Naive B cell (primary cell): ENCODE results near the gene NUDT1. TPM values are rescaled to one million over a fixed set of nuclear protein-coding genes. Genes with fewer than 3 reads are reported as not detected.

Experiments used
- ATAC-seq, 2 donors: fragments of 150-1000 bp; cut with Tn5 transposase; 2 replicates each; pipeline ENCODE4 v1.10.0; 2021; ENCODE audit warnings: low read depth in 2 of 2, mild to moderate bottlenecking in 2 of 2, moderate library complexity in 2 of 2
- DNase-seq: peaks from one replicate; pipeline ENCODE4 v3.0.0; 2022
- H3K27ac Mint-ChIP-seq, 6 donors: one replicate each; pipeline ENCODE4 v1.8.0; 2020 to 2022; ENCODE audit warnings: mild to moderate bottlenecking in 6 of 6, mixed read lengths in 6 of 6, moderate library complexity in 5 of 6, inconsistent platforms in 2 of 6
- H3K27me3 Mint-ChIP-seq, 3 donors: one replicate each; pipeline ENCODE4 v1.8.0; 2021 to 2022; ENCODE audit warnings: mixed read lengths in 3 of 3, mild to moderate bottlenecking in 1 of 3
- H3K36me3 Mint-ChIP-seq, 2 donors: one replicate each; pipeline ENCODE4 v1.8.0; 2020 to 2022; ENCODE audit warnings: mixed read lengths in 2 of 2, inconsistent platforms in 1 of 2, mild to moderate bottlenecking in 1 of 2
- H3K4me1 Mint-ChIP-seq, 3 donors: one replicate each; pipeline ENCODE4 v1.8.0; 2020 to 2022; ENCODE audit warnings: mixed read lengths in 3 of 3, inconsistent platforms in 1 of 3, mild to moderate bottlenecking in 1 of 3, moderate library complexity in 1 of 3
- H3K4me3 Mint-ChIP-seq, 8 donors: one replicate each; pipeline ENCODE4 v1.8.0; 2020 to 2022; ENCODE audit warnings: mild to moderate bottlenecking in 8 of 8, mixed read lengths in 8 of 8, moderate library complexity in 8 of 8, inconsistent platforms in 2 of 8
- H3K9me3 Mint-ChIP-seq, 7 donors: one replicate each; pipeline ENCODE4 v1.8.0; 2020 to 2022; ENCODE audit warnings: mixed read lengths in 7 of 7, mild to moderate bottlenecking in 5 of 7, inconsistent platforms in 2 of 7, moderate library complexity in 1 of 7
- polyA plus RNA-seq, 6 donors: library from polyadenylated mRNA; unstranded; fragments of 300-500 nt; fragmentation: Illumina TruSeq; gene quantifications; one replicate each; pipeline ENCODE4 v1.2.3, GENCODE V29; 2021; ENCODE audit warnings: low read depth in 6 of 6

Gene NUDT1
- polyA plus RNA-seq, 6 donors from 2014 or later = 50.8 to 78.8 (median 59.4) TPM

DNA sequence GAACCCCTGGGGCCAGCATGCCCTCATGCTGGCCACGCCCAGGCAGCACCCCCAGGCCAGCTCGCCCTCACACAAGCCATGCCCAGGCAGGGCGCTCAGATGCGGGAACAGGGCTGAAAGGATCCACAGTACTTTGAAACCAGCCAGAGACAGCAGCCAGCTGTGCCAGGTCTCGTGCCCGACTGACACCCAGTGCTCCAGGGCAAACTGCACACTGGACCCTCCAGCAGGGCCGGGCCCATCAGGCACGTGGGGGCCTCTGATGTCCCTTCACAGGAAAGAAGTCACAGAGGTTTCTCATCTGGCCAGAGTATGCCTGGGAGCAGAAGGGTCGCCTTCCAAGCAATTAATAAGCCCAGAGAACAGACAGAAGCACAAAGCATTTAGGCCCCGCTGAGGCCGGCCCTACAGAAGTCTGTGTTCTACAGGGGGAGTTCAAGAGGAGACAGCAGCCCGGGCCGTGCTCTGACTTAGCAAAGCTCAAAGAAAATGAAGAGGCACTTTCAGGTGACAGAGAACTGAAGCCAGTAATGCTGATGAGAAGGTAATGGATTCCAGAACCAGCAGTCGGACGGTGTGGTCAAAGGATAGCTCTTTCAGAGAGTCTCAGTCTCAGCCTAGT is 30.7 kb upstream of the NUDT1 start:
- Mint-ChIP-seq H3K36me3 (peaks cover 11 to 28% of the 10 kb centered on the region in 2 donors), H3K9me3 (no peaks in the 10 kb centered on the region), H3K27me3 (no peaks in the 10 kb centered on the region), H3K27ac (peak overlapping the region in 1 of 6 donors; percentile 57), H3K4me1 (peaks cover 0 to 5% (median 4%) of the 10 kb centered on the region in 3 donors), H3K4me3 (no peak overlapping the region)
- DNase-seq = no peak
- ATAC-seq = no peak

DNA sequence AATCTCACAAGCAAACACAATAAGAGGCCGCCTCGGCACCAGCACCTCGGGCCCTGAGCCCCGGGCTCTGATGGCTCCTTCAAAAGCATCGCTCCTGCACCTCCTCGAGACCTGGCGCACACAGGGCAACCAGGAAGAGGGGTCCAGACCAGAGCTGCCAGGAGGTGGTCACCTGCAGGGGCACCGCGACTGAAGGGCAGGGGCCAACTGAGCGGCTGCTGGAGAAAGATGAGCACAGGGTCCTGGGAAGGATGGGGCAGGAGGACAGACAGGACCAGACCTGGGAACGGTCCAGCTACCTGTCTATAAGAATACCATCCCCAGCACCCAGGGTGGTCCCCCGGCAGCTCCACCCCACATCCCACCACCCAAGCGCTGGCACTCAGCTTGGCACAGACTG is 30.1 kb upstream of the NUDT1 start:
- Mint-ChIP-seq H3K9me3 (no peaks in the 10 kb centered on the region), H3K27ac (peak overlapping the region in 1 of 6 donors; percentile 57), H3K36me3 (peaks cover 11 to 29% of the 10 kb centered on the region in 2 donors), H3K4me3 (no peak overlapping the region), H3K27me3 (no peaks in the 10 kb centered on the region), H3K4me1 (peaks cover 0 to 5% (median 4%) of the 10 kb centered on the region in 3 donors)
- no peak for ATAC-seq
- no peak for DNase-seq

DNA sequence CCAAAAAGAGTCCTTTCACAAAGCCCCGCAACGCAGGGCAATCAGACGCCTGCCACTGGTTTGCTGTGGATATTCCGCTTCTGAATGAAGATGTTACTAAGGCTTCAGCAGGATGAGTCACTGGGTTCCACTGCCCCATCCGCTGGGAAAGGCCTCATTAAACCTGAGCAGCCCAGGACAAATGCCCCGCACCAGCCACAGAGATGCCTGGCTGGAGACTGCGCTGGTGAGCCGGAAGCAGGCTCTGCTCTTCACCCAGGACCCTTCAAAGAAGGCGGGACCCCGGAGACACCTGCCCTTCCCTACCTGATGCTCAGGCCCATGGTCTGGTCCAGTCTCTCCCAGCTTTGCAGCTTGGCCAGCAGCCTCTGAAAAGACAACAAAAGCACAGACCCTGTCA is 29.1 kb upstream of the NUDT1 start:
- Mint-ChIP-seq H3K27ac (peak overlapping the region in 1 of 6 donors; percentile 14), H3K27me3 (no peaks in the 10 kb centered on the region), H3K9me3 (no peaks in the 10 kb centered on the region), H3K4me1 (peaks cover 0 to 5% (median 4%) of the 10 kb centered on the region in 3 donors), H3K36me3 (peaks cover 11 to 32% of the 10 kb centered on the region in 2 donors), H3K4me3 (peak overlapping the region in 1 of 8 donors; percentile 30)
- no peak for ATAC-seq
- no peak for DNase-seq

DNA sequence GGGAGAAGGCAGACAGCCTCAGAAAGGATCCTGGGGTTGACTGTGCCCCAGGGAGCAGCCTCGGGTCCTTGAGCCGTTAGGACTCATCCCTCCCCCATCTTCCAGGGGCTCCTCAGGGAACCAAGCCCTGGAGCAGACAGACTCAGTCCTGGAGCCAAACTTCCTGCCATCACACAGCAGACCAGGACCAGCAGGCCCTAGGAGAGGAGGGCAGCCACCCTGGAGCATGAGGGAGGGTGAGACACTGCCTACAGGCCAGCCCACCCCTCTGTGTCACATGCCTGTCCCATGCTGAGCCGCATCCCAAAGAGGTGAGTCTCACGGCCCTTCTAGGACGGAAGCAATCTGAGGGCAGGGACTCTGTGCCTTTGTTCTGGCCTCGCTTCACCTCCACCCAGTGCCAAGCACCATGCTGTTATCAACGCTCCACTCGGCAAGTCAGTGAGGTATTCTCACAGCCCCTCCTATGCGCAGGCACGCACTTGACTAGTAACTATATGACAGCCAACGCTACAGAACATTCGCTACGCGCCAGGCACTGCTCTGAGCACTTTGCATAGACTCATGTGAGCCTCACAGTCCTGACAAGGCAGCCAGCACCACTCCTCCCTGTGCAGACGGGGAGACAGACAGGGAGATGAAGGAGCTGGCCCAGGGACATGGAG is 28.3 kb upstream of the NUDT1 start:
- Mint-ChIP-seq H3K36me3 (peaks cover 11 to 39% of the 10 kb centered on the region in 2 donors), H3K27me3 (no peaks in the 10 kb centered on the region), H3K4me3 (no peak overlapping the region), H3K9me3 (no peaks in the 10 kb centered on the region), H3K4me1 (peaks cover 0 to 7% (median 4%) of the 10 kb centered on the region in 3 donors), H3K27ac (peak overlapping the region in 3 of 6 donors; percentile 24 to 58 (median 29))
- no peak for ATAC-seq
- DNase-seq = no peak

DNA sequence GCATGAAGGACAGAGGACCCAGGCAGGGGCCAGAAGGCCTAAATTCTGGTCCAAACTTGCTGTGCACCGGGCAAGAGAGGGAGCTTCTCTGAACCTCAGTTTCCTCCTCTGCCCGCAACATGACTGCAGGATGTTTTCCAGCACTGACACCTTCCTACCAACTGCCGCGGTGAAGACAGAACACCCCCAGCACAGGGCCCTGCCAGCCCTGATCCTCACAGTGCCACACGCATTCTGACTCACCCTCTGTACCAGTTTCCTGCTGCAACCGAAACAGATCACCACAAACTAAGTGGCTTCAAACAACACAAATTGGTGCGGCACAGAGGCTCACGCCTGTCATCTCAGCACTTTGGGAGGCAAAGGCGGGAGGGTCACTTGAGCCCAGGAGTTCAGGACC is 27.4 kb upstream of the NUDT1 start:
- Mint-ChIP-seq H3K4me3 (no peak overlapping the region), H3K27ac (peak overlapping the region in 1 of 6 donors; percentile 38), H3K27me3 (no peaks in the 10 kb centered on the region), H3K9me3 (no peaks in the 10 kb centered on the region), H3K4me1 (peaks cover 0 to 7% (median 0%) of the 10 kb centered on the region in 3 donors), H3K36me3 (peaks cover 11 to 39% of the 10 kb centered on the region in 2 donors)
- ATAC-seq = no peak
- no peak for DNase-seq

DNA sequence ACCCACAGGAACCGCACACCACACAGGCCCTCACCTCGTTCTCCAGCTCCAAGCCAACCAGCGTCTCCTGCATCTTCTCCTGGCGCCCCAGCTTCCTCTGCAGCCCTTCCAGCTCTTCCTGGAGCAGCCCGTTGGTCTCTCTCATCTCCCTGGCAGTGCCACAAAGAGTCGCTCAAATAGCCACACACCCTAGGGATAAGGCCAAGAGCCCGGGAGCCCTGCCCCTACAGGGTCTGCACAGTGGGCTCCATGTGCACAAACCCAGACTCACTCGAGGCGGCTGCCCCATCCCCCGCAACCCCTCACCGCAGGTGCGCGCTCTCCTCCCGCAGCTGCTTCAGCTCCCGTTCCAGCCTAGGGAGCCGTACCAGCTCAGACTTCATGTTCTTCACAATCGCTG is 26.2 kb upstream of the NUDT1 start:
- peaks cover 11 to 39% of the 10 kb centered on the region in 2 donors for H3K36me3 Mint-ChIP-seq
- DNase-seq = no peak
- peak overlapping the region in 2 of 6 donors; percentile 78 to 91 for H3K27ac Mint-ChIP-seq
- H3K27me3 Mint-ChIP-seq = no peaks in the 10 kb centered on the region
- H3K4me1 Mint-ChIP-seq = peaks cover 0 to 7% (median 0%) of the 10 kb centered on the region in 3 donors
- no peaks in the 10 kb centered on the region for H3K9me3 Mint-ChIP-seq
- no peak for ATAC-seq
- no peak overlapping the region for H3K4me3 Mint-ChIP-seq

DNA sequence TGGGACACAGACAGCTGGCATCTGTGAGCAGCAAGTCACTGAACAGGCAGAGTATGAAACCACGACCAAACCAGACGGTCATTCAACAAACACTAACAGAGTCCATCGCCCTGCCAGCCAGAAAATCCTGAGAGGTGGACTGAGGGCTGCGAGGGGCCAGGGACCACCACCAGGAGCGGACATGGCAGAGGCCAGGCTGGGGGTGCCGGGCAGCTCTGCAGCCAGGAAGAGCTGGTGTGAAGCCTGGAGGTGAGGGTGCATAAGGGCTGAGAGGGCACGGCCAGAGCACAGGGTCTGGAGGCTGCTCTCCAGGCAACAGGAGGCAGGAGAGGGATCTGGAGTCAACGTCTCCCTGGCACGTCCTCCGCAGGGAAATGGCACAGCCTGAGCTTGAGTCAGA is 24.8 kb upstream of the NUDT1 start:
- H3K4me3 Mint-ChIP-seq = peak overlapping the region in 1 of 8 donors; percentile 48
- no peaks in the 10 kb centered on the region for H3K27me3 Mint-ChIP-seq

DNA sequence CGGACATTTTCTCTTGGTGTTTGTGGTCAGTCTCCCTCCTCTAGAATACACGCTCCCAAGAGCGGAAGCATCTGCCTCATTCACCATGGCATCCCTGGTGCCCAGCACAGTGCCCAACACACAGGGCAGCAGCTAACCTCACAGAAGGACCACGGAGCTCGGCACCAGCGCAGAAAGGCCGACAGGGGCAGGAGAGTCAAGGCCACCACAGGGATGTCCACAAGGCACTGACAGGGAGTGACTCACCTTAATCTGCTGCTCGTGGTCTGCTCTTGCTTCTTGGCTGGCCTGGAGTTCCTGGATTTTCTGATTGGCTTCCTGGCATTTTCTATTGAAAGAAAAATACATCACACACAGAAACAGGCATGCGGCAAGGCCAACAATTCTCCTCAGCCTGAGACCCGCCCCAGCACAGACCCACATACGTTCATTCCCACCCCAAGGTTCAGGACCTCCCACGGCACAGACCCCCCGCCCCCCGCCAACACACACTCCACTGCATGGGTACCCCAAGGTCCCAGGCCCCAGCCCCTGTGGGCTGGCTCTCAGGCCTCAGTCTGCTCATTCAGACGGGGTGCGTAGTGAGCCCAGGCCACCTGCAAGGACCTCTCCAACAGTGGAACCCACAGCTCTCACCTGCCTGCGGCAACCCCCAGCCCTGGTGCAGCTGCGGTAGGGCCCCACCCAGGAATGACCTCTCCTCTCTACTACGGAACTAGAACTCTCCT is 24.1 kb upstream of the NUDT1 start:
- ATAC-seq (no peak), DNase-seq (no peak)
- Mint-ChIP-seq H3K27me3 (no peaks in the 10 kb centered on the region), H3K4me3 (no peak overlapping the region), H3K9me3 (no peaks in the 10 kb centered on the region), H3K27ac (peak overlapping the region in 2 of 6 donors; percentile 42 to 54), H3K36me3 (peaks cover 4 to 38% of the 10 kb centered on the region in 2 donors), H3K4me1 (peaks cover 0 to 11% (median 0%) of the 10 kb centered on the region in 3 donors)

More for the DNA sequence above, 24.8 kb upstream of the NUDT1 start:
- DNase-seq (no peak), ATAC-seq (no peak)
- H3K9me3 Mint-ChIP-seq = no peaks in the 10 kb centered on the region
- peaks cover 0 to 11% (median 0%) of the 10 kb centered on the region in 3 donors for H3K4me1 Mint-ChIP-seq
- H3K27ac Mint-ChIP-seq = peak overlapping the region in 1 of 6 donors; percentile 64
- peaks cover 11 to 45% of the 10 kb centered on the region in 2 donors for H3K36me3 Mint-ChIP-seq

DNA sequence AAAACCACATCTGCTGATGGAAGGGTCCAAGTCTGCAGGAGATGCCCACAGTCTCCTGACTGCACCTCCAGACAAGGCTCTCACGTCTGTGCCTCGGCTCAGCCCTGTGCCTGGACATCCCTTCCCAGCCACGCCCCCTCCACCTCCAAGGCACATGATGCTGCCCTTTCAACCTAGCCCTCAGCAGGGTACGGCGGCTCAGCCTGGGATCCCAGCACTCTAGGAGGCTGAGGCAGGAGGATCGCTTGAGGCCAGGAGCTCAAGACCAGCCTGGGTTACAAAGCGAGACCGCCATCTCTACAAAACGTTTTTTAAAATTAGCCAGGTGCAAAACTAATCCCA is 23.6 kb upstream of the NUDT1 start:
- peak overlapping the region in 1 of 6 donors; percentile 54 for H3K27ac Mint-ChIP-seq
- ATAC-seq (no peak), DNase-seq (no peak)
- H3K4me1 Mint-ChIP-seq = peaks cover 0 to 11% (median 0%) of the 10 kb centered on the region in 3 donors
- H3K9me3 Mint-ChIP-seq = no peaks in the 10 kb centered on the region
- no peaks in the 10 kb centered on the region for H3K27me3 Mint-ChIP-seq
- no peak overlapping the region for H3K4me3 Mint-ChIP-seq
- peaks cover 3 to 36% of the 10 kb centered on the region in 2 donors for H3K36me3 Mint-ChIP-seq

DNA sequence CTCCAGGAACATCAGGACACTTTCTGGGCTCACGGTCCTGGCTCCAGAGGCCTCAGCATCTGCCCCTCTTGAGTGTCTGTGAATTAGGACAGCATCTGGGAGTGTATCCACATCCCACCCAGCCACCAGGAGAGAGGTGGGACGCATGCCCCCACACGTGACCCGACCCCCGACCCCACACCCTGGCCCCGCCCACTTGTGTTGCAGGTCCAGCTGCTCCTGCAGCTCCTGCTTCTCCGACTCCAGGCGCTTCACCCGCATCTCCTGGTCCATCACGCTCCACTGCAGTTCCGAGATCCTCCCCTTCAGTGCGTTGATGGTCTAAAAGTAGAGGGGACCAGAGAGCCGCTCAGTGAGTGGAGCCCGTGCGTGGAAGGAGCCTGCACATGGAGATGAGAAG is 22.9 kb upstream of the NUDT1 start:
- no peaks in the 10 kb centered on the region for H3K27me3 Mint-ChIP-seq
- peaks cover 0 to 33% of the 10 kb centered on the region in 2 donors for H3K36me3 Mint-ChIP-seq
- DNase-seq (no peak), ATAC-seq (no peak)
- peaks cover 0 to 8% (median 0%) of the 10 kb centered on the region in 3 donors for H3K4me1 Mint-ChIP-seq
- peak overlapping the region in 2 of 6 donors; percentile 38 to 71 for H3K27ac Mint-ChIP-seq
- no peaks in the 10 kb centered on the region for H3K9me3 Mint-ChIP-seq
- H3K4me3 Mint-ChIP-seq = no peak overlapping the region

DNA sequence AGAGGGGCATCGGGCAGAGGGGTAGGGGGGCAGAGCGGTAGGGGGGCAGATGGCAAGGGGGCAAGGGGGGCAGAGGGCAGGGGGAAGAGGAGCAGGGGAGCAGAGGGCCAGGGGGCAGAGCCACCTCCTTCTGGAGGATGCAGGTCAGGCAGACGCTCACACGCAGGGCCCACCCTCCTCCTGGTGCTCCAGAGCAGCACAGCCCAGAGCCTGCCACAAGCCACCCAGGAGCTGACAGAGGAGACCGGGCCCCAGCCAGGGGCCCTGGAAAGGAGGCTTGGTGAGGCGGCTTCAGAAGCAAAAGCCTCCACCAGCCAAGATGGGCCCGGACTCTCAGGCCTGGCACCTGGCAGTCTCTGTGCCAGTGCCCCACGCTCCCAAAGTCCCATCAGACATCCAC is 22.4 kb upstream of the NUDT1 start:
- ATAC-seq (no peak), DNase-seq (no peak)
- peaks cover 0 to 35% of the 10 kb centered on the region in 2 donors for H3K36me3 Mint-ChIP-seq
- H3K9me3 Mint-ChIP-seq = no peaks in the 10 kb centered on the region
- H3K27ac Mint-ChIP-seq = no peak overlapping the region
- peaks cover 0 to 8% (median 0%) of the 10 kb centered on the region in 3 donors for H3K4me1 Mint-ChIP-seq
- no peaks in the 10 kb centered on the region for H3K27me3 Mint-ChIP-seq
- H3K4me3 Mint-ChIP-seq = no peak overlapping the region

DNA sequence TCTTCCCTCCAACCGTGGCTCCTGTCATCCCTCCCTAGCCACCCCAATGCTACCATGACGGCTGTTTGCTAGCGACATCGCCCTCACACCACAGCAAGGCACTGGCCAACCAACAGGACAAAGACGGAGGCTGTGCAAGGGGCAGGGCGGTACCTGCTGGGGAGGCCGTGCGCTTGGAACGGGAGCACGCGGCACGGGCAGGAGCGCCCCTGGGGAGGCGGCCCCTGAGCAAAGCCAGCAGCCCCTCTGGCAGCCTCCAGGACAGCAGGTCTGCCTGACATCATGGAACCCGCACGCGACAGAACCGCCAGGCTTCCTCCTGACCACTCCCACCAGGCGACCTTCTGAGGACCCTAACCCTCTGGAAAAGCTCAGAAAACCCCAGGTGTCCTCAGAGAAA is 22.0 kb upstream of the NUDT1 start:
- no peak overlapping the region for H3K4me3 Mint-ChIP-seq
- peaks cover 0 to 8% (median 0%) of the 10 kb centered on the region in 3 donors for H3K4me1 Mint-ChIP-seq
- peaks cover 0 to 35% of the 10 kb centered on the region in 2 donors for H3K36me3 Mint-ChIP-seq
- no peaks in the 10 kb centered on the region for H3K27me3 Mint-ChIP-seq
- ATAC-seq = no peak
- no peak for DNase-seq
- H3K9me3 Mint-ChIP-seq = no peaks in the 10 kb centered on the region
- peak overlapping the region in 1 of 6 donors; percentile 88 for H3K27ac Mint-ChIP-seq

DNA sequence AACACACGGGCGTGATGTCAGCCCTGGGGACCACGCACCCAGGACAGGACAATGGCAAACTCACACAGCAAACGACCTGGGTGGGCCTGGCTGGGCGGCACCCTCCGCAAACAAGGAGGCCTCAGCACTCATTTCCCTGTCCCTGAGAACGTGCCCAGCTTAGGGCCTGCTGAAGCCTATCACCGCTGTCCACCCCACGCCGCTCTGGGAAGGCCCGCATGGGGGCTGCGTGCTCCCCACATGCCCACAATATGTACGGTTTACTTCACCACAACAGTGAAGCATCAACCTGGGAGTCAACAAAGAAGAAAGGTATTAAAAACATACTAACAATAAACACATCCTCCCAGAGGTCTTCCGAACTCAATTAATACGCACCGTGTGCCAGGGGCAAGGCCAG is 21.5 kb upstream of the NUDT1 start:
- H3K4me3 Mint-ChIP-seq = no peak overlapping the region
- H3K27me3 Mint-ChIP-seq = no peaks in the 10 kb centered on the region
- no peaks in the 10 kb centered on the region for H3K9me3 Mint-ChIP-seq
- no peak for ATAC-seq
- DNase-seq = no peak
- H3K27ac Mint-ChIP-seq = peak overlapping the region in 1 of 6 donors; percentile 88
- H3K4me1 Mint-ChIP-seq = peaks cover 0 to 10% (median 0%) of the 10 kb centered on the region in 3 donors
- peaks cover 0 to 36% of the 10 kb centered on the region in 2 donors for H3K36me3 Mint-ChIP-seq
